ENCODE results near the gene TBC1D8B. TPM values are rescaled to one million over a fixed set of nuclear protein-coding genes. Genes with fewer than 3 reads are reported as not detected.

The TBC1D8B gene
- total RNA-seq, 2 donors from 2014 or later = 4.2 to 7.4 TPM

DNA sequence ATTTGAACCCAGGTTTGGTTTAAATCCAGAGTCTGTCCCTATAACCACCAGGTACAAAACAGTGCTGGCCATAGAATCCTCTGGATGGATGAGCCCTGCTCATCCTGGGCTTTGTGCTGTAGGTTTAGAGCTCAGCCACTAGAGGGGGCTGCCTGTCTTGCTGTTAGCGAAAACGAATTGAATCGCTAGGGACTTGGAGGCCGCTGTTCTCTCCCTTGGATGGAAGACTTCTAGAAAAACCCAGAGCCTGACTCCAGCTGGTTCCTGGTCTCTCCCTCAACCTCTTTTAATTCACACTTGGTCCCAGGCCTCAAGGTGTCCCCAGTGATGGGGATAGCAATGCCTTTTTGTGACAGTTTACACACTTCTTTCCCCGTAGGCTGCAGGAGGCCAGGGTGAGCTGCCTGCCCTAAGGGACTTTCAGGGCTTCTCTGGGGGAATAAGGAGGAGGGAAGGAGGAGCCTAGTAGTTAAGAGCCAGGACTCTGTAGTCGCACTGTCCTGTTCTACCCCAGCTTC lies 92.0 kb downstream of the TBC1D8B start:
- intact Hi-C loops (cut with DNase I) = loop anchor here (5.0 to 10.0 kb wide), 2 partner anchors 48 to 60 kb away; no protein-coding TSS in a partner anchor
- ATAC-seq = peak; percentile 82 to 91
- DNase-seq = peak; percentile 54

DNA sequence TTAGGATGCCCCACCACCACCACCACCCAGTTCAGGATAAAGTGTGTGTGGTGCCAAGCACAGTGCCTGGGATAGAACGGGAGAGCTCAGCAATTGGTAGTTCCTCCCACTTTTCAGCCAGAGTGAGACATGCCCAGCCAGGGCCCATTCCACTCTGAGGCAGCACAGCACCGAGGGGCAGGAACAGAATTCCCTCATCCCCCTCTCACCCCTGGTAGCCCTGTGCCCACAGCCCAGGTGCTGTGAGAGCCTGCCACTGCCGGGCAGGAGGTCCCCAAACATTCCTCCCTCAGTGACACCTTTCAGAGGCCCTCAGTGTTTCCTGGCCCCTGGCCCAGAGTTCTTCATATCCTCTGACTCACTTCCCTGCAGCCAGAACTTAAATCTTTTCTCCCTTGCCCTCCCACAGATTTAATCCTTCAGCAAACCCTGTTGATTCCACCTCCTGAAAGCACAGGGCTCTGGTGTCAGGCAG lies 92.5 kb downstream of the TBC1D8B start:
- DNase-seq (peak; percentile 54), ATAC-seq (peak; percentile 24 to 86)
- intact Hi-C loops (cut with DNase I) = loop anchor here (5.0 to 10.0 kb wide), 3 partner anchors 47 to 60 kb away; no protein-coding TSS in a partner anchor

GRCh38 chrX:106897259-106897658 lies 94.8 kb downstream of the TBC1D8B start:
- DNase-seq (no peak), ATAC-seq (no peak)
- intact Hi-C loops (cut with DNase I) = loop anchor here (5.0 to 10.0 kb wide), 2 partner anchors 55 to 58 kb away; no protein-coding TSS in a partner anchor

DNA sequence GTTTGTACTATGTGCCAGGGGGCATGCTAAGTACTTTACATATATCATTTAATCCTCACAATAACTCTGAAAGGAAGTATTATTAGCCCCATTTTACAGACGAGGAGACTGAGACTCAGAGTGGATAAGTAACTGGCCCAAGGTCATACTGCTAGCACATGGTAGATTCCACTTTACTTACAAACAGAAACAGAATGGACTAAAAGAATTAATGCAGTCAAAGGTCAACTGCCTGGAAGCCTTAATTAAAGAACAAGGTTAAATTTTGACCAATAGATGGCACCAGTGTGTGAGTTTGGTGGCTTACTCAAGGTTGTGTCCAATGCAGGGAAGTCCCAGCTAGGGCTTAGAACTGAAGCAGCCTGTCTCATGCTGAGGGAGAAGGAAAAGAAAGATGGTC lies 96.0 kb downstream of the TBC1D8B start:
- ATAC-seq (peak in 1 of 2 donors; percentile 71), DNase-seq (no peak)
- intact Hi-C loops (cut with DNase I) = loop anchor here (5.0 to 10.0 kb wide), 2 partner anchors 54 to 56 kb away; no protein-coding TSS in a partner anchor

DNA sequence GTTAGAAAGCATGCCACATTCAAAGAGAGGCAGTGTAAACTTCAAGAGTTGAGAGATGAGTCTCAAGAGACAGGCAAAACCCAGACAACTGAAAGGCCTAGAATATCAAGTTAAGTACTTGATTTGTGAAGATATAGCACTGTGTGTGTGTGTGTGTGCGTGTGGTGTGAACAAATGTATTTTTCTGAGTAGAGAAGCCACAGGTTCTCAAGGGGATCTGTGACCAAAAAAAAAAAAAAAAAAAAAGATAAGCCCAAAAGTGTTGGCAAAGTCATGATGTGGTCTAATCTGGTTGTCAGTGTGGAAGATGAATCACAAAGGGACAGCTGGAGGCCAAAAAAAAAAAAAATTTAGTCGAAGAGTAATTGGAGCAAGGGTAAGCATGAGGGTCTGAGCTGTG lies 96.8 kb downstream of the TBC1D8B start:
- DNase-seq (no peak), ATAC-seq (no peak)
- intact Hi-C loops (cut with DNase I) = loop anchor here (5.0 to 10.0 kb wide), 2 partner anchors 53 to 56 kb away; no protein-coding TSS in a partner anchor

GRCh38 chrX:106899841-106900240 lies 97.4 kb downstream of the TBC1D8B start:
- DNase-seq = no peak
- ATAC-seq = no peak
- intact Hi-C loops (cut with DNase I) = loop anchor here (5.0 to 10.0 kb wide), 2 partner anchors 52 to 55 kb away; no protein-coding TSS in a partner anchor

DNA sequence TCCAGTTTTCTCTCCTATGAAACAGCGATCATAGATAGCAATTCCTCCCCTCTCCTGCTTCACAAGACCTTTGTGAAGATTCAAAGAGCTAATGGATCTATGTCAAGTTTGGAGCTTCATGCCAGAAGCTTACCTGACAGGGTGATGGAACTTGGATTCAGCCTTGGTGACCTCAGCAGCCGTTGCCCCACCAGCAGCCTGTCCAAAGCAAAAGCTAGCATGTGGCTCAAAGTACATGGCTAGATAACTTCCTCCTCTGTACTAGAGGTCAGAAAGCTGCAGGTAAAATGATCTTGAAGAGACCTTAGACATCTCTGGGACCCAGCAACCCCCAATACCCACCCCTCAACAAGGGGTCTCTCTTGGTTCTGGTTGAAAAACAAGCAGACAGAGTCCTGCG lies 98.9 kb downstream of the TBC1D8B start:
- no peak for DNase-seq
- intact Hi-C loops (cut with DNase I) = no loop called here

DNA sequence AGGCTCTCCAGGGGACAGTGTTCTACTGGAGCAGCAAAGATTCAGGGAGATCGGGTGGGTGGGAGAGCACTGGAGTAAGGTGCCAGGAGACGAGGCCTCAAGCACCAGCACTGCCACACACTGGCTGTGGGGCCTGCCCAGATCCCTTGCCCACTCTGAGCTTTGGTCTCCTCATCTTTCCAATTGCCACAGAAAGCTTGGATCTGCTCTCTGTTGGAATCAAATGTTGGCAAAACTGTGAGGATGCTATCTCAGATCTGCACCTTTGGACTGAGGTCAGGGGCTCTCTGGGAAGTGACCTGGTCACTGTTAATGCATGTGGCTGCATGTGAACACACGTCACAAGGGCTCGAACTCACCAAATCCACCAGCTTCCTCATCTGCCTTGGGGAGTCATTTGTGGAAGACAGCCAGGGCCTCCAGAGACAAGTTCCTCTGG lies 99.3 kb downstream of the TBC1D8B start:
- intact Hi-C loops (cut with DNase I) = no loop called here
- DNase-seq (no peak), ATAC-seq (no peak)

More for the DNA sequence above, 98.9 kb downstream of the TBC1D8B start:
- ATAC-seq = no peak

DNA sequence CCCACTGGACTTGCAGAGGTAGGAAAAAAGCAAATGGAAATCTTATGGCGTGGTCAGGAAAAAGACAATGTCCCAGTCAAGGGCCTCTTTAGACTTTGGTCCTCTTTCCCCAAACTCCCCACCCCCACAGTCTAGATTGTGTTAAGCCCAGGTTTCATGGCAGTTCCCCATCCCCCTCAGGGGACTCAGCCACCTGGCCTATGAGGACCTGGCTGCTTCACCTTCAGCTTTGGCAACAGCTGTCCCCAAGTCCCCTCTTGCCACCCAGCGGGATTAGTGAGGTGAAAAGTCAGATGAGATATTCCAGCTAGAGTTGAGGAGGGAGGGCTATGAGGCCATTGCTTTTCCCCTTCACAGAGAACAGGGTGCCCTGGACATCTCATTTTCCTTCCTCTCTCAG lies 100.2 kb downstream of the TBC1D8B start:
- no peak for ATAC-seq
- intact Hi-C loops (cut with DNase I) = no loop called here

DNA sequence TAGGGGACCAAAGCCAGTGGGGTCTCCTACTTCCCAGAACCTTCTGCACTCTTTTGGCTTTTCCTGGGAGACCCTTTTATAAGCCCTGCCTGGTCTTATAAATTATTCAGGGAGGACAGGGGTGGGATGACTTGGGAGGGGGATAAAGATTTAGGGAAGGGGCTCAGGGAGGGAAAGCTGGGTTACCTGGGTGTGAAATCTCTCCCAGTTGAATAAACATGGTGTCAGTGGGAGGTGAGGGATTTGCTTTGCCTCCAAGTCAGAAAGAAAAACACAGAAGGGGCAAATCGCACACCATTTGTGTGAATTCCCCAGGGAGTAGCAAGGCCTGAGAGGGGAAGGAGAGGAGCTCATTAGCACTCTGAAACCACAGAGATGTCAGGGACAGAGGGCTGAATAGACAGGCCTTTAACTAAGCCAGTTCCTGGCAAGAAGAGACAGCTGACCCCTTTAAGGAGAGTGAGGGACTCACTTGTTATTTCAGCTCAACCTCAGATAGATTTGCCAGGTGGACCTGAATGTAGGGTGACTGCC lies 100.9 kb downstream of the TBC1D8B start, which contains the start of gene RIPPLY1:
Gene RIPPLY1 (minus strand): TSS at position 51 of the 534 bp plus-strand sequence. CDS start 54 bp downstream, outside the sequence.
- intact Hi-C loops (cut with DNase I) = no loop called here
- no peak for DNase-seq
- no peak for ATAC-seq

More for the DNA sequence above, 100.2 kb downstream of the TBC1D8B start:
- no peak for DNase-seq

DNA sequence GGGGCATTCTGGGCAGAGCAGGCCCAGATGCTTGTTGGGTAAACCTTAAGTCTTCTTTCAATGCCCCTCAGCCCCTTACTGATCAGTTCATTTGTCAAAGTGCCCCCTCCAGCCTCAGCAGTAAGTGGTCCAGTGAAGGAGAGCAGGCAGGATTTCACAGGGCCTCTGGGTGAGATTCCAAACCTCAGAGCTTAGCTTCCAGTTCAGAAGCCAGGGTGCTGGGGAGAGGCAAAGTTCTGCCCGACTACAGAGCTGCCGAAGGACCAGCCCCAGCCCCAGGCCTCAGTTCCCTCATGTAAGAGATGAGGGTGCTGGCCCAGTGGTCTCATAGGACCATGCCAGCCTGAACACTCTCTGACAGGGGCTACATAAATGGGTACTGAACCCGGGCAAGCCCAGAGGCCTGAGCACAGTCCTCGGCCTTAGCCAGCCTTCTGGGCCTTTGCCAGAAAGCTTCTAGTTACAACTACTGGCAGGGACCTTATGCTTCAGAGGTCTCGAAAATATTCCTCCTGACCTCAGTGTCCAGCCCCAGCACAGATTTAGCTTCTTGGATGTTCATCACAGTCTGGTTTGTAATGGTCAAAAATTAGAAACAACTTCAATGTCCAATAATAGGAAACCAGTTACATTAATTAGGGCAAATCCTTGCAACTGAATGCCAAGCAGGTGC lies 101.5 kb downstream of the TBC1D8B start:
- ATAC-seq (peak in 1 of 2 donors; percentile 36), DNase-seq (no peak)
- intact Hi-C loops (cut with DNase I) = no loop called here

DNA sequence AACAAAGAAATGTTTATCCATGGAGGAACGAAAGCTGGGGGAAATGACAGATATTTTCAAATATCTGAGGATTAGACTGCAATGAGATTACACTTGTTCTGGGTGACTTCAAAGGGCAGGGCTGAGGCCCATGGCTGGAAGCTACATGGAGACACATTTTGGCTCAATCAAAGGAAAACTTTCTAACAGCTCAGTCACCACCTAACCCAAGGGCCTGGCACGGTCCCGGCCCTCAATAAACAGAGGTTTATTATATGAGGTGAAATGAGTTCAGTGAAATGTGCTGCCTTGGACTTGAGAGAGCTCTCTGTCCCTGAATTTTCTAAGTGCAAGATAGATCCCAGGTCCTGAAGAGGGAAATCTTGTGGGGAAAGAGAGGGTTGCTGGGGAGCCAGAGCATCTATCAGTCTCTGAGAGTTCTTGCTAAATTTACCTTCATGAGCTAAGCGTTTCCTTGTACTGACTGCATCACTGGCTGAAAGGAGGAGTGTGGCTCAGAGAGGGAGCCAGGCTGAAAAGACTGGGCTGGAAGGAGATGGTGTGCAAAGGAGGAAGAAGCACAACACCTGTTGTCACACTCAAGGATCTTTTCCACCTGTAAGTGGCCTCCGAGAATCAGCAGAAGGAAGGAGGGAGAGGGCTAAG lies 102.7 kb downstream of the TBC1D8B start:
- DNase-seq (no peak), ATAC-seq (peak in 1 of 2 donors; percentile 38)
- intact Hi-C loops (cut with DNase I) = no loop called here

GRCh38 chrX:106906361-106906760 lies 103.9 kb downstream of the TBC1D8B start:
- ATAC-seq (no peak), DNase-seq (no peak)
- intact Hi-C loops (cut with DNase I) = no loop called here

GRCh38 chrX:106912864-106913263 lies 110.4 kb downstream of the TBC1D8B start:
- DNase-seq (no peak), ATAC-seq (no peak)
- intact Hi-C loops (cut with DNase I) = no loop called here

DNA sequence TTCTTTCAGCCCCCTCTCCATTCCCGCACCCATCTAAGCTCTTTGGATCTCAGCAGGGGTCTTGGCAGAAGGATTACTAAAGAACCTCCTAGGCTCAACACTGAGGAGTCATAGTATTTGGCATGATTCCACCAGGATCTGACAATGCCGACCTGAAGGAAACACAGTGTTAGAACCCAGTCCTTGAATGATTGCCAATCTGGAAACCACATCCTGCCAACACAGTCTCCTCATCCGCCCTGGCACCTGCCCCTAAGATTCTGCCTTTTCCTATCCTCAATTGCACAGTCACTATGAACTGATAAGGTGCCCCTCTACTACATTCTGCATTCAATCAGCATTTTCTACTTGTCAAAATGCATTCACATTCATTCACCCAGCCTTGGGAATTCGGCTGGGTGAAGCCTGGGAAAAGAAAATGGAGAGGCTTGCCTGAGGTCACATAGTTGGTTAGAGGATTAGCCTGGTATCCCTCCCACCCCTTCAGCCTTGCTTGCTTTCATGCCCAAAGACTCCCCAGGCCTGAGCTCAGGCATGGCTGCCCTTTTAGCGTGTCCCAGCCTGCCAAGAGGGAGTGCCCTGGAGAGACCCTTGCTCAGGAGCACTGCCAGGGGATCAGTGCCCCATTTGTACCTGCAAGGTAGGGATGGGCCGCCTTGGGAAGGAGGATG lies 115.5 kb downstream of the TBC1D8B start:
- no peak for DNase-seq
- intact Hi-C loops (cut with DNase I) = no loop called here
- no peak for ATAC-seq

DNA sequence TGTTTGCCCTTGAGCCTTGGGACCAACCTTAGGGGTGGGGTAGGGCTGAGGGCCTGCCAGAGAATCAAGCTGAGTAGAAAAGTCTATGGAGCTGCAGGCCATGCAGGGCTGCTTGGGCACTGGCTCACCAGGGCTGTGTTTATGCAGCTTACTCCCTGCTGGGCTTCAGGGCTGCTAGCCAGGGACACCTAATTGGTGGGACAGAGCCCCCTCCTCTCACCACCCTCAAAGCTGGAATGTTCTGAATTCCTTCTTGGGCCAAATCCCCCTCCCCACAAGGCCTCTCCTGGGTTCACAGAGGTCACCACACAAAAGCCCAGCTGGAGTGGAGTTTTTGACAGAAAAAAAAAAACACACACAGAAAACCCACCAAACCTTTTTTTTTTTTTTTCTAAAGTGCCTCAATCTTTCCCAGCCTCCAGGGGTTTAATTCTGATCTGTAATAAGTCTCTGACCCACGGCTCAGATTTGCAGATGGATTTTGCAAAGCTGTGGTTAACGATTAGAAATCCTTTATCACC lies 117.5 kb downstream of the TBC1D8B start, which contains the start of gene CLDN2:
Gene CLDN2 (plus strand): TSS at position 471 of the 521 bp plus-strand sequence. CDS start 7,827 bp downstream, outside the sequence.
- no peak for DNase-seq

GRCh38 chrX:106921637-106922036 lies 119.2 kb downstream of the TBC1D8B start:
- intact Hi-C loops (cut with DNase I) = no loop called here
- DNase-seq = no peak
- peak in 1 of 2 donors; percentile 53 for ATAC-seq

More for the DNA sequence above, 117.5 kb downstream of the TBC1D8B start, which contains the start of gene CLDN2:
- intact Hi-C loops (cut with DNase I) = no loop called here
- no peak for ATAC-seq
